SH-SY5Y (cell line): ENCODE measurements around the gene MATK.

Experiments used
- GATA2 ChIP-seq: IDR thresholded peaks from 2 replicates; pipeline ENCODE4 v1.6.1; 2011; ENCODE audit warnings: mild to moderate bottlenecking, low read depth, low read length
- GATA3 ChIP-seq: IDR thresholded peaks from 2 replicates; pipeline ENCODE4 v1.6.1; 2011; ENCODE audit warnings: low read depth, mild to moderate bottlenecking, low read length, moderate library complexity

DNA sequence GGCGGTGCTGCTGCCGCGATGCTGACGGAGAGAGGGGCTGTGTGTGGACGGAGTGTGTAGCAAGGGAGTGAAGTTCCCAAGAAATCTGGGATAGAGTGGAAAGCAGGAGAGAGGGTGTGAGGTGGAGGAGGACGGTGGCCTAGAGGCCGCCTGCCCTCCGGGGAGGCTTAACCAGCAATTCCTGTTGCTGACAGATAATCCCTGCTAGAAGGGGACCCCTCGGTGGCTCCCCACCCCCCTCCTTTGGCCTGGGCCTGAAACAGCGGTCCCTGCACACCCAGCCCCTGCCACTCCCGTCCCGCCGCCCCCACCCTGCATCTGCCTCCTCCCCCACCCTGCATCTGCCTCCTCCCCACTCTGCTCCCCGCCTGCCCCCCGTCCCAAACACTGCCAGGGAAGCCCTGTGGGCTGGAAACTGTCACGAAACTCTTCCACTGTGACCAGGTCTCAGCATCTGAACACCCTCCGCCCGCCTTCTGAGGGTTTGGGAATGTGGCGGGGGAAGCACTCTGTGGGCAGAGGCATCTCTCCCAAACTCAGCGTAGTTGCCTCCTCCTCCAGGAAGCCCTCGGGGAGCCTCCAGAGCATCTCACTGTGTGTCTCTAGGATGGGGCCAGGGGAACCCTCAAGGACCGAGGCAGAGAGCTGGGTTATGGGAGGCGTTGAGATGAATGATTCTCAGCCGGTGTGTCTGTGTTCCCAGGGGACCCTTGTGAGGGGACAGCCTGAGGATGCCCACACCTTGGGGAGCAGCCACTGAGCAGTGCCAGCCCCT lies 17.1 kb upstream of the MATK start:
- TF ChIP-seq GATA3 (no peak), GATA2 (no peak)
